HepG2 (cell line): ENCODE results near the gene PRDM11. TPM values are rescaled to one million over a fixed set of nuclear protein-coding genes. Genes with fewer than 3 reads are reported as not detected.

Experiments
- ATAC-seq: fragments of 200-7000 bp; cut with Tn5 transposase; 3 replicates; pipeline ENCODE4 v1.9.1; 2020; ENCODE audit warnings: mild to moderate bottlenecking, moderate library complexity
- BruUV-seq: library from RNA; stranded (reverse); fragments of 400-500 nt; replicated peaks from 2 replicates; lab custom pipeline; 2021; lab: Mats Ljungman, UMichigan
- CTCF ChIA-PET: fragments of 300-600 bp; formaldehyde crosslinking; extraction: SDS; loops from one replicate; lab custom pipeline; 2021; ENCODE audit warnings: low total read pairs, inconsistent platforms, low intra/inter-chr PET ratio; lab: Yijun Ruan, JAX
- POLR2A ChIA-PET: fragments of 350-600 bp; sonication (Branson Sonifier 250); formaldehyde crosslinking; loops from one replicate; lab custom pipeline; 2020; ENCODE audit warnings: antibody characterized with exemption, inconsistent platforms; lab: Yijun Ruan, JAX
- DNase-seq: peaks from one replicate; pipeline ENCODE4 v3.0.0-alpha.2; 2015; ENCODE audit warnings: low spot score
- FAIRE-seq: peaks from 3 replicates; lab custom pipeline; 2011; peaks lifted over from hg19 to GRCh38; lab: Jason Lieb, UNC
- H2AFZ ChIP-seq: one replicate; pipeline ENCODE4 v1.6.1; 2011; ENCODE audit warnings: low read length, inconsistent platforms
- H3K27ac ChIP-seq: fragments of 300-600 bp; 3 replicates; pipeline ENCODE4 v1.8.0; 2011; ENCODE audit warnings: mixed run types, mild to moderate bottlenecking, mixed read lengths, low read length, inconsistent platforms; ENCODE audit not compliant: insufficient read depth; ENCODE audit errors: extremely low read length
- H3K27me3 ChIP-seq, 2 experiments: fragments of 200-600 bp in 1 of 2; 2 replicates in 1 of 2; 3 replicates in 1 of 2; pipeline versions ENCODE4 v1.6.0 to v1.8.0; 2011; ENCODE audit warnings: low read length in 2 of 2, mild to moderate bottlenecking in 2 of 2, moderate library complexity in 2 of 2, inconsistent platforms in 1 of 2; ENCODE audit not compliant: insufficient read depth in 2 of 2, control insufficient read depth in 1 of 2
- H3K36me3 ChIP-seq, 2 experiments: fragments of 200-600 bp in 1 of 2; replicated peaks in 1 of 2; 2 replicates in 1 of 2; 3 replicates in 1 of 2; pipeline versions ENCODE4 v1.5.1 to v1.8.0; 2011; ENCODE audit warnings: low read length in 2 of 2, inconsistent platforms in 1 of 2; ENCODE audit not compliant: insufficient read depth in 2 of 2, control insufficient read depth in 1 of 2
- H3K4me1 ChIP-seq: 2 replicates; pipeline ENCODE4 v1.5.1; 2012; ENCODE audit warnings: low read length, inconsistent platforms; ENCODE audit not compliant: insufficient read depth
- H3K4me2 ChIP-seq: 2 replicates; pipeline ENCODE4 v1.6.0; 2011; ENCODE audit warnings: low read depth, low read length, inconsistent platforms
- H3K4me3 ChIP-seq, 3 experiments: fragments of 200-600 bp in 1 of 3; sonication (generic), shearing (Covaris generic) in 1 of 3; replicated peaks in 1 of 3; 2 replicates each; pipeline ENCODE4 v1.5.1; 2011 to 2016; ENCODE audit warnings: low read length in 3 of 3, inconsistent platforms in 2 of 3, low read depth in 2 of 3, mild to moderate bottlenecking in 2 of 3, control low read depth in 1 of 3, mixed read lengths in 1 of 3; ENCODE audit not compliant: insufficient read depth in 1 of 3
- H3K79me2 ChIP-seq: one replicate; pipeline ENCODE4 v1.6.1; 2011; ENCODE audit warnings: low read length, inconsistent platforms; ENCODE audit not compliant: insufficient read depth
- H3K9ac ChIP-seq: 2 replicates; pipeline ENCODE4 v1.6.0; 2011; ENCODE audit warnings: mild to moderate bottlenecking, low read depth, low read length, inconsistent platforms; ENCODE audit not compliant: insufficient read depth
- H3K9me3 ChIP-seq: 2 replicates; pipeline ENCODE4 v1.5.1; 2012; ENCODE audit warnings: mild to moderate bottlenecking, low read length
- H4K20me1 ChIP-seq: 2 replicates; pipeline ENCODE4 v1.6.0; 2011; ENCODE audit warnings: inconsistent platforms, mild to moderate bottlenecking, low read length, moderate library complexity; ENCODE audit not compliant: insufficient read depth
- CEBPG ChIP-seq: IDR thresholded peaks from 2 replicates; pipeline ENCODE4 v1.6.1; 2016
- DNMT3B ChIP-seq: conservative IDR thresholded peaks from 2 replicates; pipeline ENCODE4 v1.6.1; 2016; ENCODE audit warnings: missing biosample characterization, control low read depth
- KDM3A ChIP-seq: IDR thresholded peaks from 2 replicates; pipeline ENCODE4 v1.6.1; 2018; ENCODE audit warnings: low read depth, missing compliant biosample characterization
- MBNL3 ChIP-seq: fragments of 250-450 bp; sonication (Bioruptor Pico); conservative IDR thresholded peaks from 2 replicates; pipeline ENCODE4 v1.8.0; 2022; ENCODE audit warnings: mild to moderate bottlenecking, inconsistent platforms
- RNF2 ChIP-seq: fragments of 450-650 bp; conservative IDR thresholded peaks from 2 replicates; pipeline ENCODE4 v1.6.1; 2016; ENCODE audit warnings: low read depth
- SIX1 ChIP-seq: sonication (generic); formaldehyde crosslinking; IDR thresholded peaks from 2 replicates; pipeline ENCODE4 v1.4.0; 2020; ENCODE audit warnings: missing genetic modification reagents, borderline replicate concordance
- ZBED4 ChIP-seq: sonication (generic); formaldehyde crosslinking; IDR thresholded peaks from 2 replicates; pipeline ENCODE4 v1.4.0; 2020; ENCODE audit warnings: missing genetic modification reagents, borderline replicate concordance
- ZBTB3 ChIP-seq: sonication (generic); formaldehyde crosslinking; IDR thresholded peaks from 2 replicates; pipeline ENCODE4 v1.4.0; 2020; ENCODE audit warnings: low read depth, mild to moderate bottlenecking, moderate library complexity, missing genetic modification reagents, borderline replicate concordance
- ZKSCAN8 ChIP-seq: IDR thresholded peaks from 2 replicates; pipeline ENCODE4 v1.6.1; 2016; ENCODE audit warnings: borderline replicate concordance, missing genetic modification reagents, missing compliant biosample characterization
- ZNF10 ChIP-seq: sonication (generic); formaldehyde crosslinking; IDR thresholded peaks from 2 replicates; pipeline ENCODE4 v1.4.0; 2020; ENCODE audit warnings: mild to moderate bottlenecking, low read depth, missing genetic modification reagents, borderline replicate concordance
- ZNF563 ChIP-seq: sonication (generic); formaldehyde crosslinking; IDR thresholded peaks from 2 replicates; pipeline ENCODE4 v1.8.0; 2022; ENCODE audit warnings: mild to moderate bottlenecking, moderate library complexity, missing genetic modification reagents
- ZNF589 ChIP-seq: sonication (generic); formaldehyde crosslinking; conservative IDR thresholded peaks from 2 replicates; pipeline ENCODE4 v1.8.0; 2022; ENCODE audit warnings: mild to moderate bottlenecking, moderate library complexity, missing genetic modification reagents
- ZNF737 ChIP-seq: sonication (generic); formaldehyde crosslinking; IDR thresholded peaks from 2 replicates; pipeline ENCODE4 v1.5.0; 2020; ENCODE audit warnings: missing genetic modification reagents, mild to moderate bottlenecking, borderline replicate concordance
- ZNF768 ChIP-seq: sonication (generic); formaldehyde crosslinking; IDR thresholded peaks from 2 replicates; pipeline ENCODE4 v1.4.0; 2020; ENCODE audit warnings: missing genetic modification reagents
- WGBS: methylation state at CpG from one replicate; pipeline ENCODE4 v1.1.6; 2017; ENCODE audit warnings: low lambda C conversion rate; 5-methylcytosine and 5-hydroxymethylcytosine counted together
- in situ Hi-C: cut with HindIII; loops from 2 replicates; pipeline ENCODE4 v1.10.0; 2017; ENCODE audit warnings: low pct_unique_long_range_greater_than_20kb; ENCODE audit not compliant: extremely low pct_ligation_motif_present
- intact Hi-C: fragments of 100-400 bp; cut with micrococcal nuclease; formaldehyde crosslinking; loops from one replicate; pipeline ENCODE4 v1.10.0; 2022; ENCODE audit not compliant: unreplicated experiment
- polyA plus RNA-seq, 8 experiments: library from polyadenylated mRNA; depleted of rRNA in 3 of 8; stranded (reverse) in 7 of 8; unstranded in 1 of 8; fragments of >200 nt; fragmentation: Illumina TruSeq in 4 of 8; extraction: Trizol in 4 of 8; gene quantifications; 2 replicates each; pipeline versions ENCODE4 v1.2.1 to v1.2.3, GENCODE V29; 2011 to 2016; ENCODE audit warnings: low read depth in 4 of 8, missing spikeins in 1 of 8, mixed read lengths in 1 of 8; ENCODE audit not compliant: insufficient read depth in 1 of 8
- total RNA-seq, 5 experiments: library from RNA; depleted of rRNA; stranded (reverse); fragments of >200 nt; fragmentation: Illumina TruSeq; extraction: Trizol; gene quantifications; 2 replicates each; pipeline ENCODE4 v1.2.3, GENCODE V29; 2016; ENCODE audit warnings: low read depth in 1 of 5

Gene PRDM11
- total and polyA plus RNA-seq, 2 of the 13 experiments (the other 11 are each of a cell fraction or from before 2014, with no cell fraction given) = 3.4 to 4.7 TPM

- no peak for DNase-seq
- Histone ChIP-seq H3K4me3 (no peak overlapping the region), H3K9ac (no peak overlapping the region), H3K4me2 (no peak overlapping the region), H3K36me3 (no peaks in the 10 kb centered on the region), H3K27me3 (0 out of 5 replicates have a peak, but pooled peaks cover 0 to 3% of the 10 kb centered on the region in 2 experiments), H3K79me2 (no peaks in the 10 kb centered on the region), H3K4me1 (no peaks in the 10 kb centered on the region), H3K27ac (no peak overlapping the region), H2AFZ (no peak overlapping the region), H4K20me1 (no peaks in the 10 kb centered on the region), H3K9me3 (0 out of 2 replicates have a peak, but pooled peaks cover 7% of the 10 kb centered on the region)
- TF ChIP-seq ZNF589 (CRISPR knock-in tag) (no peak), ZKSCAN8 (CRISPR knock-in tag) (no peak), ZNF737 (no peak)
- ChIA-PET POLR2A (no interaction called here), CTCF (no interaction called here)
- BruUV-seq = no TSS peak
- no peak for ATAC-seq
- no peak for FAIRE-seq
- 2% methylated on average over 4 of the region's 4 CpGs for WGBS
- intact Hi-C loops = no loop called here
- in situ Hi-C loops = no loop called here
Measured at GRCh38 chr11:45275828-45276227, 129.4 kb downstream of the PRDM11 start.

GRCh38 chr11:45278714-45279113 is 132.3 kb downstream of the PRDM11 start:
- in situ Hi-C loops = no loop called here
- Histone ChIP-seq H3K4me2 (no peak overlapping the region), H3K9me3 (0 out of 2 replicates have a peak, but pooled peaks cover 7% of the 10 kb centered on the region), H3K4me3 (no peak overlapping the region), H3K79me2 (no peaks in the 10 kb centered on the region), H4K20me1 (no peaks in the 10 kb centered on the region), H3K27me3 (peaks cover 0 to 8% of the 10 kb centered on the region in 2 experiments; a peak in 3 of 5 replicates), H2AFZ (no peak overlapping the region), H3K9ac (no peak overlapping the region), H3K27ac (no peak overlapping the region), H3K36me3 (no peaks in the 10 kb centered on the region), H3K4me1 (no peaks in the 10 kb centered on the region)
- FAIRE-seq (no peak), ATAC-seq (no peak), DNase-seq (no peak)
- intact Hi-C loops = no loop called here
- no TSS peak for BruUV-seq
- CTCF ChIA-PET = no interaction called here
- WGBS = 4% methylated on average over 4 of the region's 4 CpGs
- POLR2A ChIA-PET = no interaction called here
- TF ChIP-seq KDM3A (CRISPR knock-in tag) = no peak
- TF ChIP-seq ZBED4 (CRISPR knock-in tag) = no peak
- no peak for TF ChIP-seq ZBTB3 (CRISPR knock-in tag)
- TF ChIP-seq ZNF768 (CRISPR knock-in tag) = no peak
- no peak for TF ChIP-seq ZNF563 (CRISPR knock-in tag)
- no peak for TF ChIP-seq CEBPG
- no peak for TF ChIP-seq DNMT3B
- no peak for TF ChIP-seq RNF2
- TF ChIP-seq MBNL3 (CRISPR knock-in tag) = no peak
- no peak for TF ChIP-seq ZNF10 (CRISPR knock-in tag)
- no peak for TF ChIP-seq SIX1 (CRISPR knock-in tag)
